Upper lobe of left lung (tissue), 6 donors: ENCODE measurements around the gene EPHA8. TPM values are rescaled to one million over a fixed set of nuclear protein-coding genes. Genes with fewer than 3 reads are reported as not detected.

ENCODE experiments used
- ATAC-seq, 2 donors: fragments of 200-7000 bp; cut with Tn5 transposase; one replicate each; pipeline ENCODE4 v1.9.1; 2022; ENCODE audit warnings: mild to moderate bottlenecking in 2 of 2, moderate library complexity in 2 of 2; ENCODE audit not compliant: low FRiP score in 2 of 2
- DNase-seq, 2 donors: peaks; one replicate each; pipeline ENCODE4 v3.0.0-alpha.2; 2019 to 2020
- H3K27ac ChIP-seq, 4 donors: fragments of 200-600 bp; sonication (generic); one replicate each; pipeline ENCODE4 v1.5.1; 2016 to 2019
- H3K27me3 ChIP-seq, 4 donors: fragments of 200-600 bp; sonication (generic); one replicate each; pipeline ENCODE4 v1.5.1; 2017 to 2019
- H3K36me3 ChIP-seq, 4 donors: fragments of 200-600 bp; sonication (generic); one replicate each; pipeline ENCODE4 v1.5.1; 2016 to 2019
- H3K4me1 ChIP-seq, 4 donors: fragments of 200-600 bp; sonication (generic); one replicate each; pipeline ENCODE4 v1.5.1; 2018 to 2019
- H3K4me3 ChIP-seq, 4 donors: fragments of 200-600 bp; sonication (generic); one replicate each; pipeline ENCODE4 v1.5.1; 2017 to 2019; ENCODE audit warnings: mild to moderate bottlenecking in 2 of 4, moderate library complexity in 1 of 4
- H3K9me3 ChIP-seq, 4 donors: fragments of 200-600 bp; sonication (generic); one replicate each; pipeline ENCODE4 v1.5.1; 2018 to 2019
- EP300 ChIP-seq, 4 donors: sonication (generic); formaldehyde crosslinking; IDR thresholded peaks; one replicate each; pipeline ENCODE4 v1.5.1; 2017; ENCODE audit warnings: antibody characterized with exemption in 4 of 4, control low read depth in 2 of 4
- POLR2A ChIP-seq, 4 donors: fragments of 450-650 bp; IDR thresholded peaks; one replicate each; pipeline ENCODE4 v1.5.1; 2016 to 2017; ENCODE audit warnings: antibody characterized with exemption in 4 of 4, mild to moderate bottlenecking in 2 of 4
- POLR2AphosphoS5 ChIP-seq, 2 donors: sonication (generic); formaldehyde crosslinking; IDR thresholded peaks; one replicate each; pipeline ENCODE4 v1.5.1; 2017; ENCODE audit warnings: antibody characterized with exemption in 2 of 2
- WGBS, 2 donors: methylation state at CpG; one replicate each; pipeline ENCODE4 v1.1.5; 2017 to 2018; 5-methylcytosine and 5-hydroxymethylcytosine counted together
- total RNA-seq, 6 donors: library from RNA; depleted of rRNA in 4 of 6; stranded (reverse); fragments of >200 nt in 4 of 6; gene quantifications; one replicate each; pipeline versions ENCODE4 v1.1.0 to v1.2.1, GENCODE V29; 2016 to 2021
- TF ChIP-seq, protein P1 (sequence below), 6 experiments: fragments of 450-650 bp in 4 of 6; fragments of 200-600 bp in 2 of 6; sonication (generic) in 2 of 6; IDR thresholded peaks; one replicate each; pipeline ENCODE4 v1.5.1; 2016 to 2019; ENCODE audit warnings: antibody characterized with exemption in 6 of 6
- donor health status: DM: no; HTN: no; CAD: no; lungs with moderate emphysema.
- donor health status: DM: no; HTN: yes; CAD: no; lungs with severe emphysema.

The EPHA8 gene
- total RNA-seq, 6 donors from 2014 or later = not detected

GRCh38 chr1:22552021-22552420 lies 11.3 kb upstream of the EPHA8 start:
- TF ChIP-seq, protein P1, sequence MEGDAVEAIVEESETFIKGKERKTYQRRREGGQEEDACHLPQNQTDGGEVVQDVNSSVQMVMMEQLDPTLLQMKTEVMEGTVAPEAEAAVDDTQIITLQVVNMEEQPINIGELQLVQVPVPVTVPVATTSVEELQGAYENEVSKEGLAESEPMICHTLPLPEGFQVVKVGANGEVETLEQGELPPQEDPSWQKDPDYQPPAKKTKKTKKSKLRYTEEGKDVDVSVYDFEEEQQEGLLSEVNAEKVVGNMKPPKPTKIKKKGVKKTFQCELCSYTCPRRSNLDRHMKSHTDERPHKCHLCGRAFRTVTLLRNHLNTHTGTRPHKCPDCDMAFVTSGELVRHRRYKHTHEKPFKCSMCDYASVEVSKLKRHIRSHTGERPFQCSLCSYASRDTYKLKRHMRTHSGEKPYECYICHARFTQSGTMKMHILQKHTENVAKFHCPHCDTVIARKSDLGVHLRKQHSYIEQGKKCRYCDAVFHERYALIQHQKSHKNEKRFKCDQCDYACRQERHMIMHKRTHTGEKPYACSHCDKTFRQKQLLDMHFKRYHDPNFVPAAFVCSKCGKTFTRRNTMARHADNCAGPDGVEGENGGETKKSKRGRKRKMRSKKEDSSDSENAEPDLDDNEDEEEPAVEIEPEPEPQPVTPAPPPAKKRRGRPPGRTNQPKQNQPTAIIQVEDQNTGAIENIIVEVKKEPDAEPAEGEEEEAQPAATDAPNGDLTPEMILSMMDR (IDR thresholded peaks at IDR 0.05) = no peak
- TF ChIP-seq POLR2A (IDR thresholded peaks at IDR 0.05) = no peak
- no peaks in the 10 kb centered on the region for H3K9me3 ChIP-seq
- no peak for DNase-seq
- no peak overlapping the region for H3K27ac ChIP-seq
- H3K27me3 ChIP-seq = peaks cover 0 to 15% (median 4%) of the 10 kb centered on the region in 4 donors
- ATAC-seq = no peak
- no peak overlapping the region for H3K4me3 ChIP-seq
- 44 to 48% methylated on average over 5 of the region's 5 CpGs for whole genome bisulfite sequencing, 2 donors
- H3K36me3 ChIP-seq = no peaks in the 10 kb centered on the region
- no peaks in the 10 kb centered on the region for H3K4me1 ChIP-seq

DNA sequence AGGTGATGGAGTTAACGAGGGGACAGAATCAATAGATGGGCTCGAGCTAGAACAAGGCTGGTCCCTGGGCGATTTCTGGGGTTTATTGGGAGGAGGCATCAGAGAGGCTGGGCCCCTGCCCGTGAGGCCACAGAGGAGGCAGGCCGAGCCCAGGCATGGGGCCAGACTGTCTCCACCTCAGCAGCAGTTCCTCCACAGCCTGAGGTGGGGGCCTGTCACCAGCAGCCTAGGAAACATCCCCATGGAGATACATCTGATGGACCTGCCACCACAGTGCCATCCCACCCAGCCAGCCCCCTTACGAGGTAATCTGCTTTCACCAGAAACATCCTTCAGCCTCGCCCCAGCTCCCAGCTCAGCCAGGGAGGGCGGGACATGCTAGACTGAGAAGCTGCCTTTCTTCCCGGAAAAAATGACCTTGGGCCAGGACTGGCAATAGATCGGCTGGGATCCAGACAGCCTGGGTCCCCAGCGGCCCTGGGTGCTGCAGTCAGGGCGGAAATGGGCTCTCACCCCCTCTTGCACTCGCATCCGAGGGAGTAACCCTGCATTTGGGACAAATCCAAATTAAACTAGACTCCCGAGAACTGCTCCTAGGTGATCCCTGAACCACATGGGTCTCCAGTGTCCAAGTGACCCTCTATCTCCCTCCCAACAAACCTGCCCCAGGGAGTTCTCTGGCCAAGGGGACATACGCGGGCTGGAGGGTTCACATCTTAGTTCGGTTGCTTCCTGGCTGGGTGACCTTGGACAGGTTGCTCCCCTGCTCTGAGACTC lies 10.0 kb upstream of the EPHA8 start:
- no peaks in the 10 kb centered on the region for H3K4me1 ChIP-seq
- H3K36me3 ChIP-seq = no peaks in the 10 kb centered on the region
- TF ChIP-seq POLR2A (IDR thresholded peaks at IDR 0.05) = no peak
- no peak overlapping the region for H3K4me3 ChIP-seq
- 63% methylated on average over 13 to 18 of the region's 18 CpGs for WGBS, 2 donors
- H3K27ac ChIP-seq = no peak overlapping the region
- no peak for ATAC-seq
- H3K27me3 ChIP-seq = peaks cover 0 to 15% (median 4%) of the 10 kb centered on the region in 4 donors
- DNase-seq = no peak
- no peaks in the 10 kb centered on the region for H3K9me3 ChIP-seq

GRCh38 chr1:22553991-22554522 lies 9.2 kb upstream of the EPHA8 start:
- ATAC-seq (no peak), DNase-seq (no peak)
- H3K36me3 ChIP-seq = no peaks in the 10 kb centered on the region
- no peak overlapping the region for H3K4me3 ChIP-seq
- TF ChIP-seq POLR2A (IDR thresholded peaks at IDR 0.05) (no peak), POLR2AphosphoS5 (IDR thresholded peaks at IDR 0.05) (no peak), EP300 (IDR thresholded peaks at IDR 0.05) (no peak)
- TF ChIP-seq, protein P1 (IDR thresholded peaks at IDR 0.05) = no peak
- no peaks in the 10 kb centered on the region for H3K4me1 ChIP-seq
- no peak overlapping the region for H3K27ac ChIP-seq
- H3K27me3 ChIP-seq = peaks cover 0 to 15% (median 4%) of the 10 kb centered on the region in 4 donors
- H3K9me3 ChIP-seq = no peaks in the 10 kb centered on the region
- WGBS, 2 donors = 76 to 80% methylated on average over 8 of the region's 8 CpGs

GRCh38 chr1:22555371-22555656 lies 8.0 kb upstream of the EPHA8 start:
- no peak for TF ChIP-seq POLR2A (IDR thresholded peaks at IDR 0.05)
- TF ChIP-seq, protein P1 (IDR thresholded peaks at IDR 0.05) = no peak
- TF ChIP-seq EP300 (IDR thresholded peaks at IDR 0.05) = no peak
- TF ChIP-seq POLR2AphosphoS5 (IDR thresholded peaks at IDR 0.05) = no peak
- Histone ChIP-seq H3K27ac (no peak overlapping the region), H3K4me1 (no peaks in the 10 kb centered on the region), H3K9me3 (no peaks in the 10 kb centered on the region), H3K36me3 (no peaks in the 10 kb centered on the region), H3K27me3 (peaks cover 0 to 15% (median 4%) of the 10 kb centered on the region in 4 donors), H3K4me3 (no peak overlapping the region)
- 42% methylated on average over 3 of the region's 3 CpGs; no CpG with 5 or more reads in 1 of the 2 donors for WGBS, 2 donors
- no peak for DNase-seq
- no peak for ATAC-seq

DNA sequence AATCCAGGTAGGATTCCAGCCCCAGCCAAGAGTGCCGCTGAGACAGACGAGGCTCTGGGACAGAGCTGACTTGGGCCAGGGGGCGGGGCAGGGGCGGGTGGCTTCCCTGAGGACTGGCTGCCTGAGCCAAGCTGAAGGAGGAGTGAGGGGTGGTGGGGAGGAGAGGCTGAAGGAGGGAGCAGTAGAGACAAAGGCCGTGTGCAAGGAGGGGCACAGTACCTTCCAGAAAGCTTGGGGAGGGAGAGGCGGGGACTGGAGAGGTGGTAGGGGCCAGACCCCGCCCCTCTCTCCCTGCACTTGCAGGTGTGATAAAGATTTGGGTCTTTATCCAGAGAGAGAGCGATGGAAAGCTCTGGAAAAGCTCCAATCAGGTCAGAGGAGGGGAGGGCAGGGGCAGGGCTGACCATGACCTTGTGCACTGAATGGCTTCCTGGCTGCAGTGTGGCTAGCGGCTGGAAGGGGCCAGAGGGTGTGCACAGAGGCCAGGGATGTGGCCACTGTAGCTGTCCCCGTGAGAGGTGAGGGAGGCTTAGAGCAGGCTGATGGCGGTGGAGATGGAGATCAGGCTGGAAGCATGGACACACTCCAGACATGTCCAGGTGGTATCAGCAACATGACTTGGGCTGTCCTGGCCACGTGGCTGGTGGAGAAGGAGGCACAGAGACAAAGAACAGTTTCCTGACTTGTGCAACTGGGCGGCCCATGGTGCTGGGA lies 6.7 kb upstream of the EPHA8 start:
- DNase-seq (no peak), ATAC-seq (no peak)
- WGBS, 2 donors = 27% methylated on average over 11 to 13 of the region's 13 CpGs

More for the DNA sequence above, 6.7 kb upstream of the EPHA8 start:
- Histone ChIP-seq H3K27ac (no peak overlapping the region), H3K9me3 (no peaks in the 10 kb centered on the region), H3K4me1 (no peaks in the 10 kb centered on the region), H3K4me3 (no peak overlapping the region), H3K36me3 (no peaks in the 10 kb centered on the region), H3K27me3 (peaks cover 0 to 15% (median 4%) of the 10 kb centered on the region in 4 donors)
- TF ChIP-seq POLR2AphosphoS5 (IDR thresholded peaks at IDR 0.05) (no peak), POLR2A (IDR thresholded peaks at IDR 0.05) (no peak), EP300 (IDR thresholded peaks at IDR 0.05) (no peak)
- TF ChIP-seq, protein P1 (IDR thresholded peaks at IDR 0.05) = no peak
